ENCODE data around the gene APBA2.

GRCh38 chr15:29065571-29065970 lies 179.8 kb downstream of the APBA2 start:
- TF ChIP-seq CTCF (conservative IDR thresholded peaks at IDR 0.05) = no peak
- TF ChIP-seq ZFX (IDR thresholded peaks at IDR 0.05) = no peak

All from C4-2B (cell line).